HG02938 (cell line): ENCODE measurements around the gene GATAD2A.

ENCODE experiments used
- ATAC-seq: cut with Tn5 transposase; IDR thresholded peaks from one replicate; pipeline ENCODE4 v1.9.1; 2021; ENCODE audit warnings: mild to moderate bottlenecking, moderate library complexity; ENCODE audit not compliant: unreplicated experiment

GATAD2A gene

DNA sequence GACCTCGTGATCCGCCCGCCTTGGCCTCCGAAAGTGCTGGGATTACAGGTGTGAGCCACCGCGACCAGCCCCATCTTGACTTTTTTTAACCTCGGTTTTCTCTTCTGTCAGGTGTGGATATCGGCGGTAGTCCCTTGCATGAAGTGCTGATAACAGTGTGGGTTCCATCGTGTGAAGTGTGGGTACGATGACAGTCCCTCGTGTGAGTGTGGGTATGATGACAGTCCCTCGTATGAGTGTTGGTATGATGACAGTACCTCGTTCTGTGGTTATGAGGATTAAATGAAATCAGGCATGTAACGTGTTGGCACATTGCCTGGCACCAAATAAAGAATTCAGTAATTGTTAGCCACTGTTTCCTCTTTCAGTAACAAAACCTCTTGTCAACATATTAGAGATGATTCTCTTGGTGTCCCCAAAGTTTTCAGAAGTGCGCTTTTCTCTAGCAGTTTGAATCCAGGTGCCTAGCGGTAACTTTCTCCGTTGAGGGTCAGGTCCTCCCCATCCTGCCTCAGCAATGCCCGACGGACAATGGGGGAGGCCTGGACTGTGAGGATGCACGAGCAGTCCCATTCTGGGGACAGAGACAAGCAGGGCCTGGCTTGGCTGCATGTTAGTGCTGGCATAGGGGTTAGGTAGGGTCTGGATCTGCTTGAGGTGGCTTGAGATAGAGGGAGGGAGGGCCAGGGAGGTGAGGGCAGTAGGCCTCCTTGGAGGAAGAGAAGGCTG is 15.3 kb downstream of the GATAD2A start:
- no peak for ATAC-seq

DNA sequence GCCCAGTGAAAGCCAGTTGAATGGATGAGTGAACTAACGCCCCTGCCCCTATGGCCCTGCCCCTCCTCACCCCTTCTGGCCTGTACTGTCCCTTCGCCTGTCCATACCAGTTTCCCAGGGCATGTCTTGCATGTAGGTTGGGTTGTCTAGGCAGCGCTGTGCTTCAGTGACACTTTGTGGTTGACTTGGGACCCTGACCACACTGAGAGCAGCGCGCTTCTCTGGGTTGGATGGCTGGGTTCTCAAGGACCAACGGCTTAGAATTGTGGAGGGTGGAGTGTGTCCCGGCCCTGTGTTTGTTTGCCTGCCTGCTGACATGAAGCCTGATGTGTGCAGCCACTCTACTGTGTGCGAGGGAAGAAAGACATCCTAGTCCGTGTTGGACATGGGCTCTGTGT is 15.8 kb downstream of the GATAD2A start:
- ATAC-seq, result no peak

DNA sequence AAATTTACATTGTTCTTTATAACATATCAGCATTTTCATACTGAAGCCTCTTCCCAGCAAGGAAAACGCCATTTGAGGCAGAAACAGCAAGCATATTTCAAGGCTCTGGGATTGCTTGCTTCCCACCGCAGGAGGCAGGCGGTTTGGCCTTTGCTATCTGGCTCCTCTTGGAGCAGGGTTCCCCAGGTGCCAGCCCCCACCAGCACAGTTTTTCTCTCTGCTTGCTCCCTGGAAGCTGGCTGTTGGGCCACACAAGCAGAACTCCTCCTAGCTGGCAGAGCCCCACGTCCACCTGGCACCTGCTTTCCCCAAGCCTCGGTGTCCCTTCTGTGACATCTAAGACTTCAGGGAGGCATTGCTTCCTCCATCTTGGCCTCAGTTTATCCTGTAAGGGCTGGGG is 16.7 kb downstream of the GATAD2A start:
- ATAC-seq, result no peak

DNA sequence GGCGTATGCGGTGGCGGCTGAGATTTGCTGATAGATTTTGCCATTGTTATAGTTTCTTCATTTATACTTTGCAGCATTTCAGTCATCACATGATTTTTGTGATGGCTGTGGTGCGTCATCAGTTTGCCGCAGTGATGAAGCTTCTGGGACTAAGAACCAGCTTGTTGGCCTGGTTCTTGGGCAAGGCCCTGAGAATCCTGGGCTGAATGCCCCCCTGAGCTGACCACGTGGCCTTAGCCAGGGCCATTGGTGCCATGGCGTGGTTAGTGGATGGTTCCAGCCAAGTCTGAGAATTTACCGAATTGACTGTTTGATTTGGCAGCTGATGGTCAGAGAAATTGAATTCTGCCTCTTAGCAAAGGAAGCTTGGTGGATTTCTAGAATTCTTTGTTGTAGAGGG is 17.8 kb downstream of the GATAD2A start:
- no peak for ATAC-seq

GRCh38 chr19:19425170-19425875 is 19.8 kb downstream of the GATAD2A start:
- ATAC-seq, result no peak

DNA sequence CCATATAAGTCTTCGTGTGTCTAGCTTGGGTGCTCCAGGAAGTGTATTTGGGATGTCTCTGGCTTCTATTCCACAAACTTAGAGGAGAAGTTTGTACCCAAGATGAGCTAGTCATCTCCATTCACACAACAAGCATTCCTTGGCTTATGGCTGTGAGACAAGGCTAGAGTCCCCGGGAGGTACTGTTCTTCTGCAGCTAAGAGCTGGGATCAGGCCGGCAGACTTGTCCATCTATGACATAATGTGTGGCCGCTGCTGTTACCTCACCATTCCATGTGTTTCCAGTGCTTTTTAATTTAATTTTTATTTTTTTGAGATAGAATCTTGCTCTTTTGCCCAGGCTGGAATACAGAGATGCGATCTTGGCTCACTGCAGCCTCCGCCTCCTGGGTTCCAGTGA is 20.7 kb downstream of the GATAD2A start:
- no peak for ATAC-seq

GRCh38 chr19:19426799-19427198 is 21.3 kb downstream of the GATAD2A start:
- no peak for ATAC-seq

- no peak for ATAC-seq
Observed at GRCh38 chr19:19427302-19427701, 21.8 kb downstream of the GATAD2A start.

GRCh38 chr19:19427944-19428343 is 22.5 kb downstream of the GATAD2A start:
- no peak for ATAC-seq

GRCh38 chr19:19428746-19429145 is 23.3 kb downstream of the GATAD2A start:
- no peak for ATAC-seq

GRCh38 chr19:19429361-19429760 is 23.9 kb downstream of the GATAD2A start:
- ATAC-seq, result no peak

- ATAC-seq, result no peak
Observed at GRCh38 chr19:19432732-19433131, 27.3 kb downstream of the GATAD2A start.

DNA sequence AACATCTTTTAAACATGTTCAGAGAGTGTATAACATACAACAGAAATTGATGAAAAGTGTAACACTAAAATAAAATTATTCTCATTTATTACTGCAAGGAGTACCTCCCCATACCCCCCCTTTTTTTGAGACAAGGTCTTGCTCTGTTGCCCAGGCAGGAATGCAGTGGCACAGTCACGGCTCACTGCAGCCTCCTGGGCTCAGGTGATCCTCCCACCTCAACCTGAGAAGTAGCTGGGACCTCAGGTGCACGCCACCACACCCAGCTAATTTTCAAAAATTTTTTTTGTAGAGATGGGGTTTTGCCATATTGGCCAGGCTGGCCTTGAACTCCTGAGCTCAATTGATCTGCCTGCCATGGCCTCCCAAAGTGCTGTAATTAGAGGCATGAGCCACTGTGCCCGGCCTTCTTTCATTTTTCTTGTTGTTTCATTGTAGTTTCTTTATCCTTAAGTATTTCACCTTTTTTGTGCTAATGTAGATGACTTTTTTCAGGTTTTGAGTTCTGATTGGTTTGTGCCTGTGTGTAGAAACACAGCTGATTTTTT is 28.3 kb downstream of the GATAD2A start:
- no peak for ATAC-seq

- ATAC-seq, result no peak
Observed at GRCh38 chr19:19434483-19435045, 29.1 kb downstream of the GATAD2A start.

DNA sequence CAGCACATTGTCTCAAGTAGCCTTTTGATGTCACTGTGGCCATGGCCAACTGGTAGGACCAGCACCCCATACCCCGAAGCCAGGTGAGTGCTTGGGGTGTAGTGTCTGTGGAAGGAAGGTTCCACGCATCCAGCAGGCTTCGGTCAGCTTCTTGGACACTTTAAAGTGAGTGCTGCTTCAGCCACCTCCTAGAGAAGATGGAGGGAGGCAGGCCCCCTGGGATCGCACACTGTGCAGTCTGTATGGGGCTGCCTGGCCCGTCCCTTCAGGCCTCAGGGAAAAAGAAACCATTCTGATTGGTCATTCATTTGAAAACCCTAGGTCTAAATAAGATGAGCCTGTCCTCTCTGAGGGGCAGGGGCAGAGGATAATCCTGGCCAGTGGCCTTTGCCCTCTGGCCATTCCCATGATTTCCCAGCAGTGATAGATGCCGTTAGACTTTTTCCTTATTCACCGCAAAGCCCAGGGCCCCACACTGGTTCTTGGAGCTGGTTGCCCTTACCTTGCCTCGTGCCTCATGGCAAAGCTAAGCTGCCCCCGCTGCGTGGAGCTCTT is 30.7 kb downstream of the GATAD2A start:
- ATAC-seq, result no peak

- ATAC-seq, result no peak
Observed at GRCh38 chr19:19438366-19439175, 33.1 kb downstream of the GATAD2A start.

DNA sequence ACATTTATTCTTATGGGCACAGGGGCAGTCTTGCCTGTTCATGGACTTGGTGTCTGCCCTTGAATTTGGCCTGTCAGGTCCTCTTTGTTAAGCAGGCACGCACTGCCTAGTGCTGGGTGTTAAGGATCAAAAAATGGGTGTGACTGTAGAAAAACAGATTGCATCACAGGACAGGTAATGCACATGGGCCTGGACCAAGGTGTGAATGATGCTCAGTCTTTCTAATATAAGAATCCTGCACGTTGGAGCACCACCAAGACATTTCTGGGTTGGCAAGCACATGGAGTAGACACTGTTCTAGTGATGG is 33.7 kb downstream of the GATAD2A start:
- ATAC-seq, result no peak

GRCh38 chr19:19443283-19443682 is 37.8 kb downstream of the GATAD2A start:
- ATAC-seq, result no peak

GRCh38 chr19:19443902-19444680 is 38.6 kb downstream of the GATAD2A start:
- no peak for ATAC-seq

- no peak for ATAC-seq
Observed at GRCh38 chr19:19444681-19445155, 39.2 kb downstream of the GATAD2A start.
